ENCODE data around the gene SH3BP1.

The SH3BP1 gene

GRCh38 chr22:37703906-37704305, 64.4 kb downstream of the SH3BP1 start:
- Histone ChIP-seq H3K27me3 (ENCODE audit: control insufficient read depth, insufficient read depth, low read length) (no peaks in the 10 kb centered on the region), H3K4me1 (ENCODE audit: control insufficient read depth, insufficient read depth, low read length) (peaks cover 10% of the 10 kb centered on the region), H3K4me3 (ENCODE audit: low read length) (no peak overlapping the region), H3K36me3 (ENCODE audit: control insufficient read depth, insufficient read depth, low read length) (no peaks in the 10 kb centered on the region), H3K9me3 (ENCODE audit: control insufficient read depth, low read length) (no peaks in the 10 kb centered on the region), H3K9ac (ENCODE audit: low read length) (no peak overlapping the region)

DNA sequence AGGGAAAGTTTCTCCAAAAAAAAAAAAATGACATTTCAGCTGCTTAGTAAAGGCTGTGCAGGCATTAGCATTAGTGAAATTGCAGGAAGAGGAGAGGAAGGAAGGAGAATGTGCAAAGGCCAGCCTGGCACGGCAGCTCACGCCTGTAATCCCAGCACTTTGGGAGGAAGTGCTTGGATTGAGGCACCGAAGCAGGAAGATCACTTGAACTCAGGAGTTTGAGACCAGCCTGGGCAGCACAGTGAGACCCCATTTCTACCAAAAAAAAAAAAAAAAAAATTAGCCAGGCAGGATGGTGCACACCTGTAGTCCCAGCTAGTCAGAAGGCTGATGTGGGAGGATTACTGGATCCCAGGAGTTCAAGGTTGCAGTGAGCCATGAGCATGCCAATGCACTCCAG, 65.2 kb downstream of the SH3BP1 start:
- Histone ChIP-seq H3K4me3 (ENCODE audit: low read length) (no peak overlapping the region), H3K9ac (ENCODE audit: low read length) (no peak overlapping the region), H3K9me3 (ENCODE audit: control insufficient read depth, low read length) (no peaks in the 10 kb centered on the region), H3K4me1 (ENCODE audit: control insufficient read depth, insufficient read depth, low read length) (peaks cover 10% of the 10 kb centered on the region), H3K27me3 (ENCODE audit: control insufficient read depth, insufficient read depth, low read length) (no peaks in the 10 kb centered on the region), H3K36me3 (ENCODE audit: control insufficient read depth, insufficient read depth, low read length) (no peaks in the 10 kb centered on the region)

- no peak overlapping the region for H3K4me3 ChIP-seq (ENCODE audit: low read length)
- H3K36me3 ChIP-seq (ENCODE audit: control insufficient read depth, insufficient read depth, low read length), result no peaks in the 10 kb centered on the region
- H3K9me3 ChIP-seq (ENCODE audit: control insufficient read depth, low read length), result no peaks in the 10 kb centered on the region
These were observed 65.7 kb downstream of the SH3BP1 start for GRCh38 chr22:37705205-37705604.

More at GRCh38 chr22:37705205-37705604, 65.7 kb downstream of the SH3BP1 start:
- Histone ChIP-seq H3K4me1 (ENCODE audit: control insufficient read depth, insufficient read depth, low read length) (peaks cover 10% of the 10 kb centered on the region), H3K9ac (ENCODE audit: low read length) (no peak overlapping the region), H3K27me3 (ENCODE audit: control insufficient read depth, insufficient read depth, low read length) (no peaks in the 10 kb centered on the region)

Measured in mucosa of stomach (tissue), 1 donor.